HG02938 (cell line): ENCODE results near the gene NOTCH4.

Experiments used
- ATAC-seq: cut with Tn5 transposase; IDR thresholded peaks from one replicate; pipeline ENCODE4 v1.9.1; 2021; ENCODE audit warnings: mild to moderate bottlenecking, moderate library complexity; ENCODE audit not compliant: unreplicated experiment

NOTCH4 gene

DNA sequence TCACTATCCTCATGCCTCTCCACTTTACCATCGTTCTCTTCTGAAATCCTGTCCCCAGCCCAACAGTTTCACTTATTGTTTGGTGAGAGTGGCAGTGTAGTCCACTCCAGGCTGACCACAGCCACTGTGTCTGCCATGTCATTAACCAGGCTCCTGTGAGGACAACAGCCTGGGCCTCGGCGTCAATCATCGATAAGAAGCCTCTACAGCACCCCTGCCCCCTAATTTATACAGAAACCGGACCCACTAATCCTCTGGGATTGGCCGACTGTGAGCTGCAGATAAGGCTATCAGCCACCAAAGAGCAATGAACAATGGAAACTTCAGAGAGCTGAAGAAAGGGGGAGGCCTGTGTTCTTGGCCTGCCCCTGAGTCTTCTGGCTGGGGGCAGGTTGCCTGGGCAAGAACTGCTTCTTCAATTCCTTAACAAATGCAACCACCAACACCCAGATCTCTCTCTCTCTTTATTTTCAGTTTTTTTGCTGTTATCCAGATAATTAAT is 56.1 kb downstream of the NOTCH4 start:
- no peak for ATAC-seq

DNA sequence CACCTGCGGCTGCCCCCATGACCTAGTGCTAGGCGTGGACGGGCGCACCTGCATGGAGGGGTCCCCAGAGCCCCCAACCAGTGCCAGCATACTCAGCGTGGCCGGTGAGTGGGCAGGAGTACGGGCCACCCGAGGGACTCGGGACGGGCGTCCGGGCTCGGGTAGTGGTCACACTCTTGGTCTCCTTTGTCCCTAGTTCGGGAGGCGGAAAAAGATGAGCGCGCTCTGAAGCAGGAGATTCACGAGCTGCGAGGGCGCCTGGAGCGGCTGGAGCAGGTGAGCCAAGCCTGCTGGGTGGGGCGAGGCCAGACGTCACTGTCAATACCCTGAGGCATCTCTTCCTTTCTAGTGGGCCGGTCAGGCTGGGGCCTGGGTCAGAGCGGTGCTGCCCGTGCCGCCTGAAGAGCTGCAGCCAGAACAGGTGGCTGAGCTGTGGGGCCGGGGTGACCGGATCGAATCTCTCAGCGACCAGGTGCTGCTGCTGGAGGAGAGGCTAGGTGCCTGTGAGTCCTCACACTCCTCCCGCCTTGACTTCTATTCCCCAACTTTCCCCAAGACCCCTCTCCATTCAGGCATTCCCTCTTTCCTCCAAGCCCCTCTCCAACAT is 56.6 kb downstream of the NOTCH4 start:
- ATAC-seq = no peak

DNA sequence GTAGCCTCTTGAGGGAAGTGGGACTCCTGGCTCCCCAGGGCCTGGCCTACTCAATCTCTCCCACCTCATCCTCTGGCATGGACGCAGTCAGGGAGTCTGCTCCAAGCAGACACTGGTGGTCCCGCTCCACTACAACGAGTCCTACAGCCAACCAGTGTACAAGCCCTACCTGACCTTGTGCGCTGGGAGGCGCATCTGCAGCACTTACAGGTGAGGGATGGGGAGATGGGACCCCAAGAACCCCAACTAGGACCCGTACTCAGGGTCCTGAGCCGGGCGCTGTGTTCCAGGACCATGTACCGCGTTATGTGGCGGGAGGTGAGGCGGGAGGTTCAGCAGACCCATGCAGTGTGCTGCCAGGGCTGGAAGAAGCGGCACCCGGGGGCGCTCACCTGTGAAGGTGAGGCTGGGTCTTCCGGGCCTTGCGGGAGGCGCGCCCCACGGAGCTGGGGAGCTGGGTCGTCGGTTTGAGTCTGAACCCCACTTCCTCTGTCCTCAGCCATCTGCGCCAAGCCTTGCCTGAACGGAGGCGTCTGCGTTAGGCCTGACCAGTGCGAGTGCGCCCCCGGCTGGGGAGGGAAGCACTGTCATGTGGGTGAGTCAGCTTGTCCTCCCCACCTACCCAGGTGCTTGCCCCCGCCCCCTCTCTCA is 57.3 kb downstream of the NOTCH4 start:
- ATAC-seq = no peak

GRCh38 chr6:32164295-32164694 is 59.6 kb downstream of the NOTCH4 start, which contains the start of gene EGFL8:
Gene EGFL8, plus strand, starts transcription at chr6:32164595. Its CDS starts 1,571 bp downstream, at chr6:32166166.
- no peak for ATAC-seq

DNA sequence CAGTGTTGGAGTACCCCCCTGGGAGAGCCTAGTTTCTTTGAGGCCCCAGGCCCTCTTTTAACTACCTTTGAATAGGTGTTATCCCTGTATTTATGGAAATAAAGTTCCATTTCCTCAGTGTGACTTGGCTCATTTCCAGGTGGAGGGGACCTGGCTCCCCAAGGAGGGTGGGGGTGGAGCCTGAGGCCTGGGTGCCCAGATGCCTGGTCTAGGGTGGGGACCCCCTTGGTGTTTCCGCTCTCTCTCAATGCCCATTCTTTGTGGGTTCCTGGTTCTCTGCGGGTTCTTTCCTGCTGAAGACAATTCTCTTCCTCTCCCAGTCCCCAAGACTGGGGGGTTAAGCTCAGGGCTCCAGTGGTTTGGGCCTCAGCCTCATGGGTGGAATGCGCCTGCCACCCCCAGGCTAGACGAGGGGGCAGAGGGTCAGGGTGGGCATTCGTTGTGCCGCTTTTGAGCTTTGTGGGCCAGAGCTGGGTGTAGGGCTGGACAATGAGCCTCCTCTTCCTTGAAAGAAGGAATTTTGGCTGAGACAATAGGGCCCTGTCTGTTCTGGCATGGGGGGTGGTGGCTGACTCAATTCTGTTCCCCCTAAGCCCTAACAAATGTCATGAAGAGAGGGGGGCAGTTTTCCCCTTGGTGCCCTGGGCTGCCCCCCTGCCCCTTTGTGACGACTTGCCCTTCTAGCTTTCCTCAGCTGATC is 60.2 kb downstream of the NOTCH4 start:
- no peak for ATAC-seq

DNA sequence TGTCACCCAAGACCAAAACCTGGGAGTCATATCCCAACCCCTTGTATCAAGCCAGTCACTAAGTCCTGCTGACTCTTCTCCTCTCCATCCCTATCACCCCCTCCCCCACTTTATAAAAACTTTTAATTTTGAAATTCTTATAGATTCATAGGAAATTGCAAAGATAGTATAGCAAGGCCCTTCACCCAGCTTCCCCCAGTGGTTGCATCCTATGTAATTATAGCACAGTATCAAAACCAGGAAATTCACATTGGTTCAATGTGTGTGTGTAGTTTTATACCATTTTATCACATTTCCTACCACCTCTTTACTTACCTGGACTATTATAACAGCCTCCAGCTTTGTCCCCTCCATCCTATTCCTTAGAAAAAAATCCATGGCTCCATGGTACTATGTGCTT is 65.8 kb downstream of the NOTCH4 start:
- no peak for ATAC-seq

- ATAC-seq = no peak
Observed at GRCh38 chr6:32156891-32157290, 67.0 kb downstream of the NOTCH4 start.

GRCh38 chr6:32154514-32155161 is 69.2 kb downstream of the NOTCH4 start:
- no peak for ATAC-seq

DNA sequence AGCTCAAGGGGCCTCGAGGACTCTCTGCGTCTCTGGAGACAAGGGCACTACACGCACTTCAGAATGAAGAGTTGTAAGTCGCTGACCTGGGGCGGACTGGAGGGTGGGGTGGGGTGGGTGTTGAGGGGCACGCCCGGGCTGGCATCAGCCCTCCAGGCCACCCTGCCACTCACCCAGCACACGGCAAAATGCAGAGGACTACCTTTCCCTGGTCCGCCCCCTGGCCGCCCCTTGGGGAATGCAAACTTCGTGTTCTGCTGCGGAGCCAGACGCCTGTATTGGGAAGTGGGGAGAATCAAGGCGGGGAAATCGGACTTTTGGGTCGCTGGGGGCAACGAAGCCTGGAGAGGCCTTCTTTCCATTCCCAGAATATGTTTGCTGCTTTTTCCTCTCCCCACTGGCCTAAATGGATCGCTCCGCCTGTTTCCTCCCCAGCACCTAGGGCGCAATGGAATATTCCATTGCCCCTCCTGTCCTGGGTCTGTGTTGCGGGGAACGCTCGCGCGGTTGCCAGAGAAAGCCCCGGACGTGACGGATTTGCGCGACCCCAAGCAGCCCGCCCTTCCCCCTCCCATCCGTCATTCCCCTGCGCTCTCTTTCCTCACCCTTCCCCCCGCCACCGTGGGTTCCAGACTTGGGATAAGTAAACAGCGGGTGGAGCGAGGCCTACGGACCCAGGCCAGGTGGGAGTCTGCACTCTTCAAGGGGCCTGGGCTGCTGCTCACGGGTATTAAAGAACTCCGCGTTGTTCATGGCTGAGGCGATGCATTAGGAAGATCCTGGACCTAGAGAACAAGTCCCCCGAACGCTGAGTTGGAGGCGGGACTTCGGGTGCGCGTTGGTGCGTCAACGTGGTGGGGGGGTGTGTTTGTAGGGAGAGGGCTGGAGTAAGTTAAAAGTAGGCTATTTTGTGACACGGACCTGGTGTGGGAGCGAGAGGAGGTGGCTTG is 70.0 kb downstream of the NOTCH4 start, which contains the start of gene PPT2:
Gene PPT2 (plus strand): TSS at position 578 of the 950 bp plus-strand sequence. CDS start 454 bp downstream, outside the sequence.
- ATAC-seq = no peak

DNA sequence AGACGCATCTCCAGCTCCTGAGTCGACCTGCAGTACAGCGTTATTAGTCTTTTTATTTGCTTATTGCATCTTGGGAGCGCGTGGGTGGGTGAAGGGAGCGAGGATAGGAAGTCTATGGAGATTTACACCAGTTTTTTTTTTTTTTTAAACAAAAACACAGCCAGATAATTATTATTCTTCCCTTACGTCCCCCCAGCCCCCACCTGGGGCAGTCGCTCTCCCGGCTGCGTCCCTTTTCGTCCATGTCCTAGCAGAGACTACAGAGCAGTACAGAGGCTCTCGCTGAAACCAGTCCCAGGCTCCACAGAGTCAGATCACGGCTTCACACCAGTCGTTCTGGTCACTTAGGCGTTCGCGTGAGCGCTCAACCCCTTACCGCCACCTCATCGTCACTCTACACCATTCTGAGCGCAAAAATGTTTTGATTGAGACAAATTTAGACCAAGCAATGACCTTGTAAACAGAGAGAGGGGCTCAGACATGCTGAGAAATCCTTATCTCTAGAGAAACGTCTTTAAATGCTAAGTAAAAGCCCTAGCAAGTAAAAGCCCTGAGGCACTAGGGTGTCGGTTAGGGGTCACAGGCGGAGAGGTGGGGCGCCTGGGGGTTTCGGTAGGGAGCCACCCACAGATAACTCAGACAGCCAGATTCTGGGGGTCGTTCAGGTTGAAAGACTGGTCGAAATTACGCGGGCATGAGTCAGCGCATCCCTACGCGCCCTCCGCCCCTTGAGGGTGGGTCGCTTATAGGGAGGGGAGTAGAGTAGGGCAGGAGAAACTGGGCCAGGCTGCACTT is 70.9 kb downstream of the NOTCH4 start:
- no peak for ATAC-seq

GRCh38 chr6:32151863-32152768 is 71.8 kb downstream of the NOTCH4 start, which contains the start of gene PRRT1:
Gene PRRT1, minus strand, starts transcription at chr6:32151939. Its CDS starts 112 bp downstream, at chr6:32151827.
- no peak for ATAC-seq

DNA sequence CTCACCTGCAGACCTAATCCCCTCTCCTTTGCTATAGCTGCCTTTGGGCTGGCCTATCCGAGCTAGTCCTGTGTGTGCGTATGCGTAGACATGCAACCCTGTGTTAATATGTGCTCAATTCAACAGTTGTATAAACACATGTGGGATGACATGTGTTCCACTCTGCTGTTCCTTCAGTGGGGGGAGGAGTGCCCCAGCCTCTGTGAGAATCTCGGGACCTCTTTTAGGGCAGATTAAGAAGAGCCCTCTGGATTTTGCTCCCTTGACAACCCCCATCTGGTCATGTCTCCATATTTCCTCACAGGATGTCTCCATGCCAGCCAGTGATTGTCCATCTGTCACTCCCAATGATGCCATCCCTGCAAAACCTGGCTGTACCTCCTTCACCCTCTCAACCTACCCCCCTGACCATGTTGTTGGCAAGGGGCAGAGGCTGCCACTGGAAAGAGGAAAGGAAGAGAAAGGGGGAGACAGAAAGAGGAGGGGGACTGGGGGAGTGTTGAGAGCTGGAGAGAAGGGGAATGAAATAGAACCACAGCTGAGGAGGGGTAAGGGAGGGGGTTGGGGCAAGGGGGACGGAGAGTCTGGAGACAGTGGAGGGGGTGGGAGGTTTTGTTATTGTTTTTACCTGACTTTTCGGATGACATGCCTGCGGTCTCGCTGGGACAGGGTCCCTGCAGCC is 72.5 kb downstream of the NOTCH4 start:
- ATAC-seq = no peak

- no peak for ATAC-seq
Observed at GRCh38 chr6:32149932-32150870, 73.7 kb downstream of the NOTCH4 start.

DNA sequence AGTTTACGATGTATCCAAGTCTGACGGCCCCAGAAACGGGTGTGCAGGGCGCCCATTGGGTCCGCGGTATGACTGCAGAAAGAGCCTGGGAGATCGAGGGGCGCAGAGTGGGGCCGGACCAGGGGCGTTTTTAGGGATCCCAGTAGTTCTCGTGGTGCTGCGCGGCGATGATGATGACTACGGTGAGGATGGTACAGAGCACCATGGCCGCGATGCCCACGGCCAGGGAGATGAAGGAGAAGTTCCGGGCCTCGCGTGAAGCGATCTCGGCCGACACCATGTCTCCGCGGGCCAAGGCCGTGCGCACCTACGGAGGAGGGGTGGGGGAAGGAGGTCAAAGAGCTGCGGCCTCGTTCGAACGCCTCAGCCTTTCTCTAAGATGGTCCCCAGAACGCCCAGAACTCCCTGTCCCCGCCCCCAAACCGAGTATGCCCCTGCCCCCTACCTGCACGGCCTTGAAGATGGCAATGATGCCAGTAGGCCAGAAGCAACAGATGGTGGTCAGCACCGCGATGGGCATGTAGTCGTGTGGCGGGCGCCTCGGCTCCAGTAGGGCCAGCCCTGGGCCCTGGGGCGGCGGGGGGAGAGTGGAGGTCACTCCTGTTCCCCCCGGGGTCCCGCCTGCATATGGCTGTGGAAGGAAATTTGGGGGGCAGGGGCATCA is 74.6 kb downstream of the NOTCH4 start:
- ATAC-seq = no peak

DNA sequence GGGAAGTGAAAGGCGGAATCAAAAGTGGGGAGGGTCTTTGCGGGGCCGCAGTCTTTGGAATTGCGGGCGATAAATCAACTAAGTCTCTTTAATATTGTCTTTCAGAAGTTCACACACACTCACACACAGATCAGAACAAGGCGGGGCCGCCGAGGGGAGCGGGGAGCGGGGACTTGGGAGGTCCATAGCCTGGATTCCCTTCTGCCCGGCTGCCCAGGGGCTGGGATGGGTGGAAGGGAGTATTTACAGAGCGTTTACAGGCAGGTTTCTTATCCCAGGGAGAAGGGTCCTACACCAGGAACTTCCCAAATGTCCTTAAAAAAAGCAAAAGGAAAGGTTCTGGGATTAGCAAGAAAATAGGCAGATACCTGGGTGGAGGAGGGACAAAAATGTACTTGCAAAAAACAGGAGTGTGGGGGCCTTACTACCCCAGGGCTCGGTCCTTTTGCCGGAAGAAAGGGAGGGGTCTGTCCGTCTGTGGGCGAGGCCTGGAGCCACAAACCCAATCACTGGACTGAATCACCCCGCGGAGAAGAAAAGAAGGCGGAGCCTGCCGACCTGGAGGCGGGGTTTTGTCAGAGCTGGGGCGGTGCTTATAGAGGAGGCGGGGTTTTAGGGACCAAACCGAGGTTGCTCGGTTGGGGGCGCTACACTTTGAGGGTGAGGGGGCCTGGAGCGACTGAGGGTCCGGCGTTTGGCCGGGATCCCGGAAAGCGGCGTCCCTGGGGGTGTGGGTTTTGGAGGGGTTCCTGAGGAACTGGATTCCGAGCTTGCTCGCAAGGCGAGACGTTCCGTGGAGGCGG is 75.4 kb downstream of the NOTCH4 start:
- no peak for ATAC-seq
